Measurements from ENCODE around the gene NCKAP5.

DNA sequence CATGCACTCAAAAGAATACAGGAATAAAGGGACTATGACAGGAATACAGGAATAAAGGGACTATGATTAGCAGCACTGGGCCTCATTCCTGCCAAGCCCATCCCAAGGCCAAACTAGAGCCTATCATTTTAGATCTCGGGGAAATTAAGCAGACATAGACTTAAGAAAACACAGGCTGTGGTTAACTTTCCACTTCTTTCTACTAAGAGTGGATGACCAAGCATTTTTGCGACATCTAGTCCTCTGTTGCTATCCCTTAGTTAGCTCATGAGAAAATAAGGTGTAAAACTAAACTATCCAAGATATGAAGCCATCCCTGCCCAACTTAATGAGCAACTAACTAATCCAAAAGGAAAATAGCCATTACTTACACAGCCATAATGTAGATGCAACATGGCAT, 904.2 kb downstream of the NCKAP5 start:
- TF ChIP-seq, protein P1, sequence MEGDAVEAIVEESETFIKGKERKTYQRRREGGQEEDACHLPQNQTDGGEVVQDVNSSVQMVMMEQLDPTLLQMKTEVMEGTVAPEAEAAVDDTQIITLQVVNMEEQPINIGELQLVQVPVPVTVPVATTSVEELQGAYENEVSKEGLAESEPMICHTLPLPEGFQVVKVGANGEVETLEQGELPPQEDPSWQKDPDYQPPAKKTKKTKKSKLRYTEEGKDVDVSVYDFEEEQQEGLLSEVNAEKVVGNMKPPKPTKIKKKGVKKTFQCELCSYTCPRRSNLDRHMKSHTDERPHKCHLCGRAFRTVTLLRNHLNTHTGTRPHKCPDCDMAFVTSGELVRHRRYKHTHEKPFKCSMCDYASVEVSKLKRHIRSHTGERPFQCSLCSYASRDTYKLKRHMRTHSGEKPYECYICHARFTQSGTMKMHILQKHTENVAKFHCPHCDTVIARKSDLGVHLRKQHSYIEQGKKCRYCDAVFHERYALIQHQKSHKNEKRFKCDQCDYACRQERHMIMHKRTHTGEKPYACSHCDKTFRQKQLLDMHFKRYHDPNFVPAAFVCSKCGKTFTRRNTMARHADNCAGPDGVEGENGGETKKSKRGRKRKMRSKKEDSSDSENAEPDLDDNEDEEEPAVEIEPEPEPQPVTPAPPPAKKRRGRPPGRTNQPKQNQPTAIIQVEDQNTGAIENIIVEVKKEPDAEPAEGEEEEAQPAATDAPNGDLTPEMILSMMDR (IDR thresholded peaks at IDR 0.05): no peak
- TF ChIP-seq EZH2 (IDR thresholded peaks at IDR 0.05; ENCODE audit: borderline replicate concordance, insufficient read depth, low read depth, low read length, poor library complexity, severe bottlenecking): no peak
